Panc1 (cell line): ENCODE measurements around the gene LRPPRC. TPM values are rescaled to one million over a fixed set of nuclear protein-coding genes. Genes with fewer than 3 reads are reported as not detected.

Experiments used
- ATAC-seq: fragments of 200-7000 bp; cut with Tn5 transposase; 2 replicates; pipeline ENCODE4 v1.9.1; 2020; ENCODE audit warnings: mild to moderate bottlenecking, moderate library complexity
- BruUV-seq: library from RNA; stranded (reverse); fragments of 400-500 nt; replicated peaks from 2 replicates; lab custom pipeline; 2021; lab: Mats Ljungman, UMichigan
- CTCF ChIA-PET: fragments of 300-600 bp; sonication (Branson Sonifier 250); formaldehyde crosslinking; loops from one replicate; lab custom pipeline; 2022; ENCODE audit warnings: antibody characterized with exemption; lab: Charles Lee
- POLR2A ChIA-PET: fragments of 300-600 bp; sonication (Branson Sonifier 250); formaldehyde crosslinking; loops from one replicate; lab custom pipeline; 2022; ENCODE audit warnings: antibody characterized with exemption; lab: Charles Lee
- DNase-seq: peaks from one replicate; pipeline ENCODE4 v3.0.0-alpha.2; 2010; ENCODE audit warnings: low read depth, low spot score
- H3K27ac ChIP-seq: 2 replicates; pipeline ENCODE4 v1.5.1; 2011; ENCODE audit warnings: mild to moderate bottlenecking, low read length, inconsistent platforms
- H3K27me3 ChIP-seq: fragments of 200-500 bp; sonication (Bioruptor generic); 2 replicates; pipeline ENCODE4 v1.6.0; 2014; ENCODE audit warnings: low read length, inconsistent platforms; ENCODE audit not compliant: control insufficient read depth, insufficient read depth
- H3K36me3 ChIP-seq: fragments of 200-500 bp; sonication (Bioruptor generic); 2 replicates; pipeline ENCODE4 v1.5.1; 2014; ENCODE audit warnings: inconsistent platforms, mild to moderate bottlenecking, low read length, moderate library complexity; ENCODE audit not compliant: control insufficient read depth, insufficient read depth
- H3K4me1 ChIP-seq: 2 replicates; pipeline ENCODE4 v1.5.1; 2011; ENCODE audit warnings: inconsistent platforms, mild to moderate bottlenecking, low read length, moderate library complexity; ENCODE audit not compliant: control insufficient read depth, insufficient read depth
- H3K4me3 ChIP-seq, 2 experiments: 2 replicates each; pipeline ENCODE4 v1.5.1; 2011 to 2012; ENCODE audit warnings: low read depth in 2 of 2, low read length in 2 of 2, mild to moderate bottlenecking in 2 of 2, inconsistent platforms in 1 of 2, moderate library complexity in 1 of 2
- H3K9me3 ChIP-seq: fragments of 200-500 bp; sonication (Bioruptor generic); 2 replicates; pipeline ENCODE4 v1.5.1; 2014; ENCODE audit warnings: low read depth, mild to moderate bottlenecking, inconsistent platforms, low read length, moderate library complexity; ENCODE audit not compliant: control insufficient read depth, insufficient read depth
- CTCF ChIP-seq: fragments of 450-650 bp; IDR thresholded peaks from 2 replicates; pipeline ENCODE4 v1.5.1; 2017; ENCODE audit warnings: mild to moderate bottlenecking
- POLR2AphosphoS5 ChIP-seq: IDR thresholded peaks from 2 replicates; pipeline ENCODE4 v1.6.1; 2012; ENCODE audit warnings: mild to moderate bottlenecking, low read depth, low read length, moderate library complexity
- REST ChIP-seq, 2 experiments: IDR thresholded peaks; 2 replicates each; pipeline ENCODE4 v1.6.1; 2011 to 2012; ENCODE audit warnings: low read depth in 2 of 2, control low read depth in 1 of 2, low read length in 1 of 2, mild to moderate bottlenecking in 1 of 2, moderate library complexity in 1 of 2; ENCODE audit not compliant: insufficient read depth in 1 of 2
- SIN3A ChIP-seq: IDR thresholded peaks from 2 replicates; pipeline ENCODE4 v1.6.1; 2012; ENCODE audit warnings: low read depth, mild to moderate bottlenecking, low read length, moderate library complexity, borderline replicate concordance; ENCODE audit not compliant: insufficient read depth
- TCF7L2 ChIP-seq: IDR thresholded peaks from 2 replicates; pipeline ENCODE4 v1.6.1; 2011; ENCODE audit warnings: mild to moderate bottlenecking, low read depth, low read length, inconsistent platforms
- in situ Hi-C: cut with HindIII; loops from 2 replicates; pipeline ENCODE4 v1.10.0; 2016; ENCODE audit warnings: low sequenced_read_pairs, low pct_unique_long_range_greater_than_20kb
- intact Hi-C: fragments of 100-400 bp; cut with micrococcal nuclease; formaldehyde crosslinking; loops from one replicate; pipeline ENCODE4 v1.10.0; 2022; ENCODE audit not compliant: unreplicated experiment
- total RNA-seq: library from RNA; stranded (reverse); gene quantifications from one replicate; pipeline ENCODE4 v1.2.1, GENCODE V29; 2021; ENCODE audit not compliant: unreplicated experiment

LRPPRC gene
- total RNA-seq, 1 experiment from 2014 or later, result 207 TPM

- Histone ChIP-seq H3K27ac (peak overlapping the region; percentile 60), H3K36me3 (peaks cover 57% of the 10 kb centered on the region), H3K9me3 (no peaks in the 10 kb centered on the region), H3K4me1 (peaks cover 39% of the 10 kb centered on the region), H3K4me3 (no peak overlapping the region), H3K27me3 (no peaks in the 10 kb centered on the region)
- DNase-seq (no peak), ATAC-seq (no peak)
- TF ChIP-seq CTCF (no peak), REST (IDR thresholded peaks at IDR 0.05; ENCODE audit: insufficient read depth in 1 of 2, low read depth in 2 of 2, low read length in 1 of 2) (no peak), TCF7L2 (no peak), SIN3A (no peak), POLR2AphosphoS5 (no peak)
- in situ Hi-C loops, result no loop called here
- ChIA-PET POLR2A (no interaction called here), CTCF (no interaction called here)
- intact Hi-C loops, result no loop called here
- no TSS peak for BruUV-seq
These were observed 54.4 kb downstream of the LRPPRC start for GRCh38 chr2:43941359-43941758.

- in situ Hi-C loops (no loop called here), intact Hi-C loops (no loop called here)
- ChIA-PET CTCF (no interaction called here), POLR2A (interaction anchor here (0.6 kb wide), 1 partner anchor 31 kb away, joined by 5 read pairs; no protein-coding TSS in a partner anchor)
- Histone ChIP-seq H3K4me3 (no peak overlapping the region), H3K9me3 (no peaks in the 10 kb centered on the region), H3K4me1 (peaks cover 24% of the 10 kb centered on the region), H3K36me3 (peaks cover 52% of the 10 kb centered on the region), H3K27me3 (no peaks in the 10 kb centered on the region), H3K27ac (peak overlapping the region; percentile 63; the same call in 1 of the 2 replicates)
- BruUV-seq, result no TSS peak
- ATAC-seq (no peak), DNase-seq (no peak)
- TF ChIP-seq CTCF (no peak), TCF7L2 (no peak), POLR2AphosphoS5 (no peak)
These were observed 56.0 kb downstream of the LRPPRC start for GRCh38 chr2:43939695-43940256.
